Measurements from ENCODE around the gene GNAT2. TPM values are rescaled to one million over a fixed set of nuclear protein-coding genes. Genes with fewer than 3 reads are reported as not detected.

GNAT2 gene
- total RNA-seq, 1 experiment from 2014 or later: not detected

DNA sequence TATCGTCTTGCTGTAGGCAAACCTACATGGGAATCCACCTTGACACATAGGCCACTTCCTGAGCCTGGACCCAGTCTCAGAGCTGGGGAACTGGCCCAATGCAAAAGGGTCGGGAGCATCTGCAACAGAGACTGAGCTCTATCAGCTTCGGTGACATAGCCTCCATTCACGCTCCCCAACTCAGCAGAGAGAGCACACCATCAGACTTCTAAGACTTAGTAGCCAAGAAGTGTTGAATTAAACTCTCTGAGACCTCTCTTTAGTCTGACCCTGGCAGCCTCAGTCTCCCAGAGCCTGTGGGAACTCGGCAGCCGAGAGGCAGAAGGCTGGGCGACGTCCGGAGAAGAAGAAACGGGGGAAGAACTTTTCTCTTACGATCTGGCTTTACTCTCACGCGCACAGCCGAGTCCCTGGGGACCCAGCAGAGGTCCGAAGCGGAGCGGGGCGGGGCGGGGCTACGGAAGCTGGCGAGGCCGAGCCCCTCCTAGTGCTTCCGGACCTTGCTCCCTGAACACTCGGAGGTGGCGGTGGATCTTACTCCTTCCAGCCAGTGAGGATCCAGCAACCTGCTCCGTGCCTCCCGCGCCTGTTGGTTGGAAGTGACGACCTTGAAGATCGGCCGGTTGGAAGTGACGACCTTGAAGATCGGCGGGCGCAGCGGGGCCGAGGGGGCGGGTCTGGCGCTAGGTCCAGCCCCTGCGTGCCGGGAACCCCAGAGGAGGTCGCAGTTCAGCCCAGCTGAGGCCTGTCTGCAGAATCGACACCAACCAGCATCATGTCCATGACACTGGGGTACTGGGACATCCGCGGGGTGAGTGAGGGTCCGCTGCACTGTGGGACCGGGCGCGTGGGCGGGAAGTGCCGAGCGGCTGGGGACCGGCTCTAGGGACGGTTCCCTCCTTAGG is 36.5 kb upstream of the GNAT2 start, which contains the start of gene GSTM4 (continued):
- TF ChIP-seq TEAD1 (CRISPR knock-in tag; IDR thresholded peaks at IDR 0.05) (peak; percentile 50; the same call in 1 of the 2 replicates), MYBL2 (CRISPR knock-in tag; IDR thresholded peaks at IDR 0.05) (0 out of 2 replicates have a peak, but pooled peaks have one; percentile 35), ZNF232 (CRISPR knock-in tag; IDR thresholded peaks at IDR 0.05) (no peak), FOXP1 (CRISPR knock-in tag; IDR thresholded peaks at IDR 0.05; ENCODE audit: borderline replicate concordance) (peak; percentile 63; the same call in 1 of the 2 replicates), SMAD4 (CRISPR knock-in tag; IDR thresholded peaks at IDR 0.05) (no peak), NFE2L1 (CRISPR knock-in tag; IDR thresholded peaks at IDR 0.05) (no peak)
- TF ChIP-seq, protein P1, sequence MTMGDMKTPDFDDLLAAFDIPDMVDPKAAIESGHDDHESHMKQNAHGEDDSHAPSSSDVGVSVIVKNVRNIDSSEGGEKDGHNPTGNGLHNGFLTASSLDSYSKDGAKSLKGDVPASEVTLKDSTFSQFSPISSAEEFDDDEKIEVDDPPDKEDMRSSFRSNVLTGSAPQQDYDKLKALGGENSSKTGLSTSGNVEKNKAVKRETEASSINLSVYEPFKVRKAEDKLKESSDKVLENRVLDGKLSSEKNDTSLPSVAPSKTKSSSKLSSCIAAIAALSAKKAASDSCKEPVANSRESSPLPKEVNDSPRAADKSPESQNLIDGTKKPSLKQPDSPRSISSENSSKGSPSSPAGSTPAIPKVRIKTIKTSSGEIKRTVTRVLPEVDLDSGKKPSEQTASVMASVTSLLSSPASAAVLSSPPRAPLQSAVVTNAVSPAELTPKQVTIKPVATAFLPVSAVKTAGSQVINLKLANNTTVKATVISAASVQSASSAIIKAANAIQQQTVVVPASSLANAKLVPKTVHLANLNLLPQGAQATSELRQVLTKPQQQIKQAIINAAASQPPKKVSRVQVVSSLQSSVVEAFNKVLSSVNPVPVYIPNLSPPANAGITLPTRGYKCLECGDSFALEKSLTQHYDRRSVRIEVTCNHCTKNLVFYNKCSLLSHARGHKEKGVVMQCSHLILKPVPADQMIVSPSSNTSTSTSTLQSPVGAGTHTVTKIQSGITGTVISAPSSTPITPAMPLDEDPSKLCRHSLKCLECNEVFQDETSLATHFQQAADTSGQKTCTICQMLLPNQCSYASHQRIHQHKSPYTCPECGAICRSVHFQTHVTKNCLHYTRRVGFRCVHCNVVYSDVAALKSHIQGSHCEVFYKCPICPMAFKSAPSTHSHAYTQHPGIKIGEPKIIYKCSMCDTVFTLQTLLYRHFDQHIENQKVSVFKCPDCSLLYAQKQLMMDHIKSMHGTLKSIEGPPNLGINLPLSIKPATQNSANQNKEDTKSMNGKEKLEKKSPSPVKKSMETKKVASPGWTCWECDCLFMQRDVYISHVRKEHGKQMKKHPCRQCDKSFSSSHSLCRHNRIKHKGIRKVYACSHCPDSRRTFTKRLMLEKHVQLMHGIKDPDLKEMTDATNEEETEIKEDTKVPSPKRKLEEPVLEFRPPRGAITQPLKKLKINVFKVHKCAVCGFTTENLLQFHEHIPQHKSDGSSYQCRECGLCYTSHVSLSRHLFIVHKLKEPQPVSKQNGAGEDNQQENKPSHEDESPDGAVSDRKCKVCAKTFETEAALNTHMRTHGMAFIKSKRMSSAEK (CRISPR knock-in tag; IDR thresholded peaks at IDR 0.05; ENCODE audit: borderline replicate concordance): no peak

DNA sequence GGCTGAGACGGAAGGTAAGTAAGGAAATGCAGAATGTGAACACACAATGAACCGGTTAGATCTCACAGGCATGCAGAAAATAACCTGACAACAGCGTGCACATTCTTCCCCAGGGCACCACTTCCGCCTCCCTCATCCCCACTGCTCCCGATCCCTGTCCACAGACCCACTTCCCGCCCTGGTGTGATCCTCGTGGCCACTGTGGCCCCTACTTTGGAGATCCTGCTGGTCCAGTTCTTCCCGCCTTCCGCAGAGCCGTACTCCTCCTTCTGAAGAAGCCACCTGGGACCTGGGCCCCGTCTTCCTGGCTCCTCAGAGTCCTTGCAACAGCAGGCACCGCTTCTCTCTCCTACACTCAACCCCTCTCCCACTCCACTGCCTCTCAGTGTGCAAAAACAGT is 35.1 kb upstream of the GNAT2 start:
- Mint-ChIP-seq H3K4me3 (peak overlapping the region; percentile 91; the same call in 1 of the 2 replicates), H3K4me1 (peaks cover 12% of the 10 kb centered on the region), H3K27me3 (ENCODE audit: low read depth) (peaks cover 37% of the 10 kb centered on the region), H3K9me3 (no peaks in the 10 kb centered on the region), H3K27ac (no peak overlapping the region), H3K36me3 (no peaks in the 10 kb centered on the region)
- CTCF ChIA-PET: interaction anchor here (0.7 to 4.3 kb wide), 4 partner anchors 15 to 330 kb away, joined by 4 to 45 read pairs (median 13); partner anchors contain the start of gene AHCYL1
- DNase-seq (ENCODE audit: low spot score) (no peak), ATAC-seq (no peak)
- TF ChIP-seq, protein P2, sequence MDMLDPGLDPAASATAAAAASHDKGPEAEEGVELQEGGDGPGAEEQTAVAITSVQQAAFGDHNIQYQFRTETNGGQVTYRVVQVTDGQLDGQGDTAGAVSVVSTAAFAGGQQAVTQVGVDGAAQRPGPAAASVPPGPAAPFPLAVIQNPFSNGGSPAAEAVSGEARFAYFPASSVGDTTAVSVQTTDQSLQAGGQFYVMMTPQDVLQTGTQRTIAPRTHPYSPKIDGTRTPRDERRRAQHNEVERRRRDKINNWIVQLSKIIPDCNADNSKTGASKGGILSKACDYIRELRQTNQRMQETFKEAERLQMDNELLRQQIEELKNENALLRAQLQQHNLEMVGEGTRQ (CRISPR knock-in tag; IDR thresholded peaks at IDR 0.05): no peak
- TF ChIP-seq ELF4 (CRISPR knock-in tag; IDR thresholded peaks at IDR 0.05; ENCODE audit: low read depth): no peak
- TF ChIP-seq NR1H2 (CRISPR knock-in tag; IDR thresholded peaks at IDR 0.05): no peak
- TF ChIP-seq, protein P3, sequence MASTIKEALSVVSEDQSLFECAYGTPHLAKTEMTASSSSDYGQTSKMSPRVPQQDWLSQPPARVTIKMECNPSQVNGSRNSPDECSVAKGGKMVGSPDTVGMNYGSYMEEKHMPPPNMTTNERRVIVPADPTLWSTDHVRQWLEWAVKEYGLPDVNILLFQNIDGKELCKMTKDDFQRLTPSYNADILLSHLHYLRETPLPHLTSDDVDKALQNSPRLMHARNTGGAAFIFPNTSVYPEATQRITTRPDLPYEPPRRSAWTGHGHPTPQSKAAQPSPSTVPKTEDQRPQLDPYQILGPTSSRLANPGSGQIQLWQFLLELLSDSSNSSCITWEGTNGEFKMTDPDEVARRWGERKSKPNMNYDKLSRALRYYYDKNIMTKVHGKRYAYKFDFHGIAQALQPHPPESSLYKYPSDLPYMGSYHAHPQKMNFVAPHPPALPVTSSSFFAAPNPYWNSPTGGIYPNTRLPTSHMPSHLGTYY (CRISPR knock-in tag; IDR thresholded peaks at IDR 0.05): no peak
- no peak for TF ChIP-seq NR2C2 (CRISPR knock-in tag; IDR thresholded peaks at IDR 0.05)
- TF ChIP-seq, protein P4, sequence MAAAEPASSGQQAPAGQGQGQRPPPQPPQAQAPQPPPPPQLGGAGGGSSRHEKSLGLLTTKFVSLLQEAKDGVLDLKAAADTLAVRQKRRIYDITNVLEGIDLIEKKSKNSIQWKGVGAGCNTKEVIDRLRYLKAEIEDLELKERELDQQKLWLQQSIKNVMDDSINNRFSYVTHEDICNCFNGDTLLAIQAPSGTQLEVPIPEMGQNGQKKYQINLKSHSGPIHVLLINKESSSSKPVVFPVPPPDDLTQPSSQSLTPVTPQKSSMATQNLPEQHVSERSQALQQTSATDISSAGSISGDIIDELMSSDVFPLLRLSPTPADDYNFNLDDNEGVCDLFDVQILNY (CRISPR knock-in tag; IDR thresholded peaks at IDR 0.05): no peak
- no peak for TF ChIP-seq NFYB (CRISPR knock-in tag; conservative IDR thresholded peaks at IDR 0.05; ENCODE audit: low read depth)
- no peak for TF ChIP-seq JUN (CRISPR knock-in tag; IDR thresholded peaks at IDR 0.05)
- no peak for TF ChIP-seq FOXK1 (CRISPR knock-in tag; IDR thresholded peaks at IDR 0.05)
- TF ChIP-seq ZNF423 (CRISPR knock-in tag; IDR thresholded peaks at IDR 0.05): no peak
- no peak for TF ChIP-seq NFATC4 (CRISPR knock-in tag; IDR thresholded peaks at IDR 0.05)
- POLR2A ChIA-PET: no interaction called here

Data from WTC11 (cell line).